Right atrium auricular region (tissue), 2 donors: Measurements from ENCODE around the gene ACTRT2. TPM values are rescaled to one million over a fixed set of nuclear protein-coding genes. Genes with fewer than 3 reads are reported as not detected.

ENCODE experiments used
- DNase-seq: peaks from one replicate; pipeline ENCODE4 v3.0.0-alpha.2; 2019; ENCODE audit warnings: low spot score
- H3K27ac ChIP-seq, 2 donors: fragments of 200-600 bp; sonication (generic); 1 replicate in 1 of 2; 2 replicates in 1 of 2; pipeline ENCODE4 v1.5.1; 2016 to 2019
- H3K27me3 ChIP-seq, 2 donors: fragments of 200-600 bp; sonication (generic); one replicate each; pipeline versions ENCODE4 v1.5.1 to v1.6.0; 2017 to 2019
- H3K36me3 ChIP-seq: fragments of 200-600 bp; sonication (generic); one replicate; pipeline ENCODE4 v1.5.1; 2016
- H3K4me1 ChIP-seq, 2 donors: fragments of 200-600 bp; sonication (generic); one replicate each; pipeline versions ENCODE4 v1.5.1 to v1.6.0; 2017 to 2019
- H3K4me3 ChIP-seq, 2 donors: fragments of 200-600 bp; sonication (generic); 1 replicate in 1 of 2; 2 replicates in 1 of 2; pipeline ENCODE4 v1.5.1; 2017 to 2019; ENCODE audit warnings: mild to moderate bottlenecking in 1 of 2, moderate library complexity in 1 of 2
- H3K9me3 ChIP-seq, 2 donors: fragments of 200-600 bp; sonication (generic); one replicate each; pipeline ENCODE4 v1.5.1; 2019
- CTCF ChIP-seq, 2 donors: fragments of 200-600 bp; sonication (generic); IDR thresholded peaks; one replicate each; pipeline ENCODE4 v1.5.1; 2019; ENCODE audit warnings: antibody characterized with exemption in 2 of 2
- total RNA-seq, 2 donors: library from RNA; depleted of rRNA; stranded (reverse); fragments of >200 nt; gene quantifications; one replicate each; pipeline ENCODE4 v1.1.0, GENCODE V29; 2016

The ACTRT2 gene
- total RNA-seq, 2 donors from 2014 or later: not detected

GRCh38 chr1:3024019-3024418 lies 2.8 kb downstream of the ACTRT2 start:
- peak in 1 of 2 donors; percentile 22 for TF ChIP-seq CTCF (IDR thresholded peaks at IDR 0.05)
- no peak overlapping the region for H3K27ac ChIP-seq
- DNase-seq: no peak
- H3K4me1 ChIP-seq: no peaks in the 10 kb centered on the region
- no peaks in the 10 kb centered on the region for H3K27me3 ChIP-seq
- no peaks in the 10 kb centered on the region for H3K9me3 ChIP-seq
- no peaks in the 10 kb centered on the region for H3K36me3 ChIP-seq
- no peak overlapping the region for H3K4me3 ChIP-seq

GRCh38 chr1:3024588-3024987 lies 3.3 kb downstream of the ACTRT2 start:
- TF ChIP-seq CTCF (IDR thresholded peaks at IDR 0.05): no peak
- Histone ChIP-seq H3K36me3 (no peaks in the 10 kb centered on the region), H3K9me3 (no peaks in the 10 kb centered on the region), H3K27ac (no peak overlapping the region), H3K4me3 (no peak overlapping the region), H3K4me1 (no peaks in the 10 kb centered on the region), H3K27me3 (no peaks in the 10 kb centered on the region)
- DNase-seq: no peak

- no peak overlapping the region for H3K27ac ChIP-seq
- DNase-seq: no peak
- H3K27me3 ChIP-seq: no peaks in the 10 kb centered on the region
- TF ChIP-seq CTCF (IDR thresholded peaks at IDR 0.05): no peak
- no peak overlapping the region for H3K4me3 ChIP-seq
- no peaks in the 10 kb centered on the region for H3K36me3 ChIP-seq
- no peaks in the 10 kb centered on the region for H3K9me3 ChIP-seq
- H3K4me1 ChIP-seq: no peaks in the 10 kb centered on the region
These were observed 4.9 kb downstream of the ACTRT2 start for GRCh38 chr1:3026124-3026523.

GRCh38 chr1:3026581-3027391 lies 5.5 kb downstream of the ACTRT2 start:
- Histone ChIP-seq H3K9me3 (no peaks in the 10 kb centered on the region), H3K4me1 (no peaks in the 10 kb centered on the region), H3K27me3 (no peaks in the 10 kb centered on the region), H3K27ac (no peak overlapping the region), H3K36me3 (no peaks in the 10 kb centered on the region), H3K4me3 (no peak overlapping the region)
- no peak for DNase-seq
- TF ChIP-seq CTCF (IDR thresholded peaks at IDR 0.05): no peak

GRCh38 chr1:3027611-3028371 lies 6.5 kb downstream of the ACTRT2 start:
- no peaks in the 10 kb centered on the region for H3K27me3 ChIP-seq
- H3K4me3 ChIP-seq: no peak overlapping the region
- no peaks in the 10 kb centered on the region for H3K4me1 ChIP-seq
- no peak overlapping the region for H3K27ac ChIP-seq
- TF ChIP-seq CTCF (IDR thresholded peaks at IDR 0.05): no peak
- H3K9me3 ChIP-seq: no peaks in the 10 kb centered on the region
- no peaks in the 10 kb centered on the region for H3K36me3 ChIP-seq
- DNase-seq: no peak
